PFSK-1 (cell line): ENCODE measurements around the gene HOXD10.

Experiments
- FOXP2 ChIP-seq: optimal IDR thresholded peaks from 2 replicates; pipeline ENCODE3; 2011; ENCODE audit warnings: borderline replicate concordance, control low read depth, inconsistent platforms; ENCODE audit not compliant: insufficient read depth; ENCODE audit errors: extremely low read length, extremely low read depth
- POLR2AphosphoS5 ChIP-seq: IDR thresholded peaks from 2 replicates; pipeline ENCODE4 v1.6.1; 2012; ENCODE audit warnings: low read depth, mild to moderate bottlenecking, control low read depth, low read length, moderate library complexity

GRCh38 chr2:176121190-176122051 lies 4.8 kb downstream of the HOXD10 start:
- TF ChIP-seq FOXP2 = no peak
- TF ChIP-seq POLR2AphosphoS5 = no peak
